WTC11 (cell line): ENCODE measurements around the gene MREG. TPM values are rescaled to one million over a fixed set of nuclear protein-coding genes. Genes with fewer than 3 reads are reported as not detected.

Source experiments
- ATAC-seq: fragments of 200-7000 bp; cut with Tn5 transposase; 2 replicates; pipeline ENCODE4 v1.10.0; 2021; ENCODE audit warnings: mild to moderate bottlenecking, moderate library complexity
- CTCF ChIA-PET: fragments of 300-600 bp; sonication (Branson Sonifier 250); formaldehyde crosslinking; loops from one replicate; lab custom pipeline; 2021; ENCODE audit warnings: antibody characterized with exemption; lab: Charles Lee
- POLR2A ChIA-PET: fragments of 350-600 bp; sonication (Branson Sonifier 250); formaldehyde crosslinking; loops from one replicate; lab custom pipeline; 2021; ENCODE audit warnings: antibody characterized with exemption; lab: Charles Lee
- DNase-seq: peaks from one replicate; pipeline ENCODE4 v3.0.0; 2021; ENCODE audit warnings: low spot score
- H3K27ac Mint-ChIP-seq: 2 replicates; pipeline ENCODE4 v1.8.0; 2021; ENCODE audit warnings: mixed read lengths
- H3K27me3 Mint-ChIP-seq: 2 replicates; pipeline ENCODE4 v1.8.0; 2021; ENCODE audit warnings: low read depth, mild to moderate bottlenecking, moderate library complexity, mixed read lengths
- H3K36me3 Mint-ChIP-seq: 2 replicates; pipeline ENCODE4 v1.8.0; 2021; ENCODE audit warnings: mixed read lengths
- H3K4me1 Mint-ChIP-seq: 2 replicates; pipeline ENCODE4 v1.8.0; 2022; ENCODE audit warnings: mixed read lengths
- H3K4me3 Mint-ChIP-seq: 2 replicates; pipeline ENCODE4 v1.8.0; 2021; ENCODE audit warnings: mild to moderate bottlenecking, moderate library complexity, mixed read lengths
- H3K9me3 Mint-ChIP-seq: 2 replicates; pipeline ENCODE4 v1.8.0; 2021; ENCODE audit warnings: mixed read lengths
- CTCF ChIP-seq: fragments of 200-600 bp; IDR thresholded peaks from 2 replicates; pipeline ENCODE4 v1.8.0; 2022; ENCODE audit warnings: antibody characterized with exemption
- E2F5 ChIP-seq: sonication (generic); formaldehyde crosslinking; IDR thresholded peaks from 2 replicates; pipeline ENCODE4 v1.8.1; 2022; ENCODE audit warnings: mild to moderate bottlenecking, moderate library complexity, missing genetic modification reagents
- HMGA2 ChIP-seq: fragments of 250-450 bp; sonication (Bioruptor Pico); IDR thresholded peaks from 2 replicates; pipeline ENCODE4 v1.4.0; 2021; ENCODE audit warnings: mild to moderate bottlenecking, moderate library complexity
- JAZF1 ChIP-seq: fragments of 250-450 bp; sonication (Bioruptor Pico); IDR thresholded peaks from 2 replicates; pipeline ENCODE4 v1.9.0; 2021; ENCODE audit warnings: moderate library complexity, mild to moderate bottlenecking, inconsistent platforms
- KAT7 ChIP-seq: sonication (generic); formaldehyde crosslinking; IDR thresholded peaks from 2 replicates; pipeline ENCODE4 v1.8.1; 2023; ENCODE audit warnings: missing genetic modification reagents, mild to moderate bottlenecking, borderline replicate concordance
- NR1H2 ChIP-seq: sonication (generic); formaldehyde crosslinking; IDR thresholded peaks from 2 replicates; pipeline ENCODE4 v1.9.0; 2021; ENCODE audit warnings: mild to moderate bottlenecking, moderate library complexity, missing genetic modification reagents
- PRDM15 ChIP-seq: sonication (generic); formaldehyde crosslinking; IDR thresholded peaks from 2 replicates; pipeline ENCODE4 v1.8.0; 2022; ENCODE audit warnings: missing genetic modification reagents
- STAT6 ChIP-seq: sonication (generic); formaldehyde crosslinking; conservative IDR thresholded peaks from 2 replicates; pipeline ENCODE4 v1.8.1; 2023; ENCODE audit warnings: mild to moderate bottlenecking, low read depth, missing genetic modification reagents, moderate library complexity
- USF1 ChIP-seq: sonication (generic); formaldehyde crosslinking; IDR thresholded peaks from 2 replicates; pipeline ENCODE4 v1.8.0; 2022; ENCODE audit warnings: mild to moderate bottlenecking, missing genetic modification reagents
- ZBTB43 ChIP-seq: sonication (generic); formaldehyde crosslinking; IDR thresholded peaks from 2 replicates; pipeline ENCODE4 v1.8.1; 2023; ENCODE audit warnings: mild to moderate bottlenecking, missing genetic modification reagents
- ZNF138 ChIP-seq: sonication (generic); formaldehyde crosslinking; conservative IDR thresholded peaks from 2 replicates; pipeline ENCODE4 v1.8.1; 2022; ENCODE audit warnings: mild to moderate bottlenecking, moderate library complexity, missing genetic modification reagents
- ZNF219 ChIP-seq: sonication (generic); formaldehyde crosslinking; IDR thresholded peaks from 2 replicates; pipeline ENCODE4 v1.8.0; 2023; ENCODE audit warnings: missing genetic modification reagents, mild to moderate bottlenecking, borderline replicate concordance
- ZNF532 ChIP-seq: fragments of 250-450 bp; sonication (Bioruptor Pico); IDR thresholded peaks from 2 replicates; pipeline ENCODE4 v1.9.0; 2021; ENCODE audit warnings: mild to moderate bottlenecking, borderline replicate concordance
- total RNA-seq: library from RNA; stranded (reverse); gene quantifications from 3 replicates; pipeline ENCODE4 v1.2.3, GENCODE V29; 2021

Gene MREG
- total RNA-seq, 1 experiment from 2014 or later: 23.8 TPM

- POLR2A ChIA-PET: interaction anchor here (0.6 kb wide), 1 partner anchor 9 kb away, joined by 4 read pairs; no protein-coding TSS in a partner anchor
- H3K9me3 Mint-ChIP-seq: no peaks in the 10 kb centered on the region
- CTCF ChIA-PET: no interaction called here
- no peaks in the 10 kb centered on the region for H3K4me1 Mint-ChIP-seq
- H3K4me3 Mint-ChIP-seq: no peak overlapping the region
- H3K27ac Mint-ChIP-seq: no peak overlapping the region; the same call in 1 of the 2 replicates
- ATAC-seq: no peak
- no peaks in the 10 kb centered on the region for H3K27me3 Mint-ChIP-seq
- DNase-seq: no peak
- TF ChIP-seq JAZF1: no peak
- peaks cover 23% of the 10 kb centered on the region for H3K36me3 Mint-ChIP-seq
Observed at GRCh38 chr2:216039918-216040317, 26.6 kb upstream of the MREG start.

GRCh38 chr2:216034065-216034464, 20.7 kb upstream of the MREG start:
- no peaks in the 10 kb centered on the region for H3K4me1 Mint-ChIP-seq
- ATAC-seq: peak; percentile 78
- TF ChIP-seq CTCF (peak; percentile 94), USF1 (CRISPR knock-in tag) (no peak), KAT7 (CRISPR knock-in tag) (no peak)
- TF ChIP-seq, all 79 proteins: peak for 1
- no peak overlapping the region for H3K27ac Mint-ChIP-seq
- POLR2A ChIA-PET: no interaction called here
- CTCF ChIA-PET: interaction anchor here (0.6 to 2.2 kb wide), 23 partner anchors 8 to 576 kb away, joined by 3 to 12 read pairs (median 3); partner anchors contain the start of genes PECR and TMEM169
- peak; percentile 85 for DNase-seq
- H3K27me3 Mint-ChIP-seq: no peaks in the 10 kb centered on the region
- H3K4me3 Mint-ChIP-seq: no peak overlapping the region
- H3K36me3 Mint-ChIP-seq: peaks cover 12% of the 10 kb centered on the region
- H3K9me3 Mint-ChIP-seq: no peaks in the 10 kb centered on the region

- CTCF ChIA-PET: interaction anchor here (0.6 to 2.2 kb wide), 26 partner anchors 8 to 577 kb away, joined by 3 to 17 read pairs (median 3); partner anchors contain the start of genes PECR and TMEM169
- Mint-ChIP-seq H3K4me3 (no peak overlapping the region), H3K36me3 (peaks cover 12% of the 10 kb centered on the region), H3K27ac (no peak overlapping the region), H3K9me3 (no peaks in the 10 kb centered on the region), H3K4me1 (no peaks in the 10 kb centered on the region), H3K27me3 (no peaks in the 10 kb centered on the region)
- POLR2A ChIA-PET: no interaction called here
- ATAC-seq (no peak), DNase-seq (no peak)
- TF ChIP-seq NR1H2 (CRISPR knock-in tag) (no peak), PRDM15 (CRISPR knock-in tag) (no peak), E2F5 (CRISPR knock-in tag) (no peak), ZNF219 (CRISPR knock-in tag) (no peak), ZBTB43 (CRISPR knock-in tag) (no peak), ZNF138 (no peak), ZNF532 (CRISPR knock-in tag) (no peak), HMGA2 (CRISPR knock-in tag) (no peak), STAT6 (CRISPR knock-in tag) (no peak)
Observed at GRCh38 chr2:216033403-216033802, 20.1 kb upstream of the MREG start.
